Pons (tissue), 1 donor: ENCODE measurements around the gene DVL2.
A peak's percentile ranks its signal among the peaks of the same experiment; 100 is the strongest.

Experiments used
- DNase-seq: peaks from one replicate; pipeline ENCODE4 v3.0.0-alpha.2; 2016; ENCODE audit warnings: low spot score

DVL2 gene

GRCh38 chr17:7219229-7219811, 15.0 kb downstream of the DVL2 start:
- peak; percentile 79 for DNase-seq

- no peak for DNase-seq
Measured at GRCh38 chr17:7218758-7219157, 15.6 kb downstream of the DVL2 start.

- DNase-seq = no peak
Measured at GRCh38 chr17:7218166-7218565, 16.2 kb downstream of the DVL2 start.

GRCh38 chr17:7217113-7217987, 17.0 kb downstream of the DVL2 start:
- no peak for DNase-seq

GRCh38 chr17:7216242-7217112, 17.8 kb downstream of the DVL2 start:
- no peak for DNase-seq

GRCh38 chr17:7215652-7216180, 18.6 kb downstream of the DVL2 start:
- DNase-seq = no peak

- no peak for DNase-seq
Measured at GRCh38 chr17:7215136-7215638, 19.1 kb downstream of the DVL2 start.

- peak; percentile 97 for DNase-seq
Measured at GRCh38 chr17:7214300-7215135, 19.8 kb downstream of the DVL2 start.

- DNase-seq = peak; percentile 67
Measured at GRCh38 chr17:7213895-7214299, 20.4 kb downstream of the DVL2 start.

GRCh38 chr17:7211491-7212273, 22.6 kb downstream of the DVL2 start:
- no peak for DNase-seq

GRCh38 chr17:7208754-7209460, 25.4 kb downstream of the DVL2 start:
- DNase-seq = no peak

- no peak for DNase-seq
Measured at GRCh38 chr17:7208027-7208571, 26.2 kb downstream of the DVL2 start.

- no peak for DNase-seq
Measured at GRCh38 chr17:7207120-7208001, 27.0 kb downstream of the DVL2 start.

- DNase-seq = no peak
Measured at GRCh38 chr17:7205561-7205960, 28.8 kb downstream of the DVL2 start.

GRCh38 chr17:7204828-7205461, 29.4 kb downstream of the DVL2 start:
- DNase-seq = peak; percentile 85

GRCh38 chr17:7204336-7204735, 30.0 kb downstream of the DVL2 start:
- no peak for DNase-seq

- no peak for DNase-seq
Measured at GRCh38 chr17:7203391-7203790, 30.9 kb downstream of the DVL2 start.
